Medulla oblongata (tissue), 1 donor: ENCODE results near the gene SLC26A2.
A peak's percentile ranks its signal among the peaks of the same experiment; 100 is the strongest.

Experiments used
- DNase-seq: peaks from one replicate; pipeline ENCODE4 v3.0.0-alpha.2; 2015; ENCODE audit errors: extremely low spot score

SLC26A2 gene

DNA sequence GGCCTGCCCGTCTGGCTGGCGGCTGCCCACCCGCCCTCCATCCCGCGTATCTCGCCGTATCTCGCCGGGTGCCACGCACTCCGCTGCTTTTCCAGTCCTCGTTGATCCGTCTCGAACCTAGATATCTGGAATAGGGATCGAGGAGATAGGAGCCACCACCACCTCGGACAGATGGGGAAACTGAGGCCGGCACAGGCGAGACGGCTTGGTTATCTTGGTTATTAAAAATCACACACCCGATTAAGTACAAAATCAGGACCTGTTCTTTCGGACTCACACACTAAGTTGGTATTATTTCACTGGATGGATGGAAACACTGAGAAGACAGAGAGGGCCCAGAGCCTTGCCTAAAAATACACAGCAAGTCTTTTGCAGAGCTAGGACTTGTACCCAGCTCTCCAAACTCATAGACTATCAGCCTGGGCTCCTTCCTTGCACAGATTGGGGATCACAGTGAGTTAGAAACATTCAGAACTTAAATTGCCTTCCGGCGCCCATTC is 678 bp downstream of the SLC26A2 start:
- peak; percentile 7 for DNase-seq

- DNase-seq = peak; percentile 57
These were observed 1.4 kb downstream of the SLC26A2 start for GRCh38 chr5:149961957-149962409.

GRCh38 chr5:149962601-149963300 is 2.2 kb downstream of the SLC26A2 start:
- no peak for DNase-seq

DNA sequence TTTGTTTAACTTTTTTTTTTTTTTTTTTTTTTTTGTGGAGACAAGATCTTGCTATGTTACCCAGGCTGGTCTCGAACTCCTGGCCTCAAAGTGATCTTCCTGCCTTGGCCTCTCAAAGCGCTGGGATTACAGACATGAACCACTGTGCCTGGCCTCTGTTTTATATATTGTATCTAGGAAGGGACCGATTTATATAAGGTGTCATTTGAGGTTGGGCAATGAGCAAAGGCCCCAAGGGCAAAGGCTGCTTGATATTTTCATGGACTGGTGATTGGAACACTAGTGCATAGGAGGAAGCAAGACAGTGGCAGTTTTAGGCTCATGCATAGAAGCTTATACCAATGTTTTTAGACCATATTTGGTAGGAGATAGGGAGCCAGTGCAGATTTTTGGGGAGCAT is 3.2 kb downstream of the SLC26A2 start:
- no peak for DNase-seq

GRCh38 chr5:149966946-149967345 is 6.4 kb downstream of the SLC26A2 start:
- no peak for DNase-seq

DNA sequence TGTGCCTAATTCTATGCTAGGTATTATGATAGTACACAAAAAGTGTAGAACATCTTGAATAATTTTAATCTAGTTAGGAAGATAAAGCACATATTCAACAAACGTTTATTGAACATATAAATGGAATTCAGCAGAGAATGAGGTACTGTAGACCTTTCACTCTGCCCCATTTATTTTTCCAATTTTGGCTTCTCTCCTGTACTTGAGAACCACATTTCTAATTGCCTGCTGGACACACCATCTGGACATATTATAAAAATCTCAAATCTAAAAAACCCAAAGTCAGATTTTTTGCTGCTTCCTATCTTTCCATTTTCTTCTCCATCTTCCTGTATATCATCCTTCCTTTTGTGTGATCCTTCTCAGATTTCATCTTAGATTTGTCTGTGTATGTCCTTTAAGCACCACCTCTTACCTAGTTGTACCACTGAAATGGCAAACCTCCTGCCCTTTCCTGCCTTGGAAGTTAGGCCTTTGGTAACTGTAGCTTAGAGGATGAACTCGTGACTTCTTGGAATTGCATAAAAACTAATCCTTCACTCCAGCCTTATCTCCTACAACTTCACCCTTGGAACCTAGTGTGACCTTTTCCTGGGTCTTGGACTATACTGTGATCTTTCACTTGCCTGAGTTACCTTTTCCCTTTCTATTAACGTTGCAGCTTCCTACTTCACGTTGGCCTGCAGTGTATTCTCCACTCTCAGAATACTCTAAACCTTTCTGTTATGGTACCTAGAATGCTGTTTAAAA is 8.8 kb downstream of the SLC26A2 start:
- no peak for DNase-seq

GRCh38 chr5:149975409-149975808 is 14.9 kb downstream of the SLC26A2 start:
- DNase-seq = no peak

- no peak for DNase-seq
These were observed 19.3 kb downstream of the SLC26A2 start for GRCh38 chr5:149979896-149980295.

DNA sequence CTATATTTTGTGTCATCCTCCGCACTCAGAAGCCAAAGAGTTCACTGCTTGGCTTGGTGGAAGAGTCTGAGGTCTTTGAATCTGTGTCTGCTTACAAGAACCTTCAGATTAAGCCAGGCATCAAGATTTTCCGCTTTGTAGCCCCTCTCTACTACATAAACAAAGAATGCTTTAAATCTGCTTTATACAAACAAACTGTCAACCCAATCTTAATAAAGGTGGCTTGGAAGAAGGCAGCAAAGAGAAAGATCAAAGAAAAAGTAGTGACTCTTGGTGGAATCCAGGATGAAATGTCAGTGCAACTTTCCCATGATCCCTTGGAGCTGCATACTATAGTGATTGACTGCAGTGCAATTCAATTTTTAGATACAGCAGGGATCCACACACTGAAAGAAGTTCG is 20.6 kb downstream of the SLC26A2 start:
- DNase-seq = no peak

DNA sequence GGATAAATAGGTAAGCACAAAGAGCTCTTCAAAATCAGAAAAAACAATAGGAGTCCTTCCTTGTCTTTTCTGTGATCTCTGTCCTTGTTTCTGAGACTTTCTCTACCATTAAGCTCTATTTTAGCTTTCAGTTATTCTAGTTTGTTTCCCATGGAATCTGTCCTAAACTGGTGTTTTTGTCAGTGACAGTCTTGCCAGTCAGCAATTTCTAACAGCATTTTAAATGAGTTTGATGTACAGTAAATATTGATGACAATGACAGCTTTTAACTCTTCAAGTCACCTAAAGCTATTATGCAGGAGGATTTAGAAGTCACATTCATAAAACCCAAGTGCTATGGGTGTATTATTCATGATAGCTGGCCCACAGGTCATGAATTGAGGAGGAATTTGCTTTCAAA is 21.9 kb downstream of the SLC26A2 start:
- DNase-seq = no peak

- DNase-seq = no peak
These were observed 27.6 kb downstream of the SLC26A2 start for GRCh38 chr5:149988126-149988525.

DNA sequence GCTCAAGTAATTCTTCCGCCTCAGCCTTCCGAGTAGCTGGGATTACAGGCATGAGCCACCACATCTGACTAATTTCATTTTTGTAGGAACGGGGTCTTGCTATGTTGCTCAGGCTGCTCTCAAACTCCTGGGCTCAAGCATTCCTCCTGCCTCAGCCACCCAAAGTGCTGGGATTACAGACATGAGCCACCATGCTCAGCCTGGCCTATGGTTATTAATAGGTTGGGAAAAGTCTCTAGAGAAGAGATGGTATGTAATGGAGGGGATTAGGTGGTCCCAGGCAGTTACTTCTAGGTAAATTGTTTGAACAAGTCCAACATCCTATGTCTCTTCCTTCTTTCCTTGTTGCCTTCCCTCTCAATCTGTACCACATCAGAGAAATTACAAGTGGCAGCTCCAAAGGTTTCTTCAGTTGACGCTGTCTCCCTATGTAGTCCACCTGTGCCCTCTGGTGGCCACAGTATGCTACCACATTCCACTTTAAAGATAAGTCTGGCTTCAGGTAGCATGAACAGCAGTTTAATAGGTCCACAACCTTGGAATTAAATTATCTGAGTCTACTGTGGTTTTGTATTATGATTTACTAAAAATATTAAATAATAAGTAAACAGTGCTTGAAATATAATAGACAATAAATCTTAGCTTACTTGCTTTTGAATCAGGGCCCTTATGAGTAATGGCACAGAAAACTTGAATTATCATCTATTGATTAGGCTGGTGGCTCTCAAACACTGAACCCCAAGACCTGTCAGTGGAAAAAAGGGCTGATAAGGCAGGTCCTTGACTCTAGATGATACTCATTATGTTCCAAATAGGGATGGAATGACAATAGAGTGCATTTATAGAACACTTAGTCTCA is 30.2 kb downstream of the SLC26A2 start:
- peak; percentile 92 for DNase-seq

DNA sequence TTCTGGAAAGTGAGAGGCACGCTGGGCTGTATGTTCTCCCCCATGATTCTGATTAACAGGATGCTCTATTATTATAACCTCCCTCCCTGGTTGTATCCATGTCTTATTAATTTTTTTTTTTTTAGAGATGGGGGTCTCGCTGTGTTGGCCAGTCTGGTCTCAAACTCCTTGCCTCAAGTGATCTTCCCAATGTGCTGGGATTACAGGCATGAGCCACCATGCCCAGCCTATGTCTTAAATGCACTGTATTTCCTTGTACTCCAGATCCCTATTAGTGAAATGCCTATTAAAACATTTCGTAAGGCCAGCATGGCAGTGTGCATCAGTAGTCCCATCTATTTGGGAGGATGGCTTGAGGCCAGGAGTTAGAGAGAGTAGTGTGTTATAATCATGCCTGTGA is 32.9 kb downstream of the SLC26A2 start:
- no peak for DNase-seq

GRCh38 chr5:149995385-149996204 is 35.0 kb downstream of the SLC26A2 start:
- DNase-seq = peak; percentile 78

DNA sequence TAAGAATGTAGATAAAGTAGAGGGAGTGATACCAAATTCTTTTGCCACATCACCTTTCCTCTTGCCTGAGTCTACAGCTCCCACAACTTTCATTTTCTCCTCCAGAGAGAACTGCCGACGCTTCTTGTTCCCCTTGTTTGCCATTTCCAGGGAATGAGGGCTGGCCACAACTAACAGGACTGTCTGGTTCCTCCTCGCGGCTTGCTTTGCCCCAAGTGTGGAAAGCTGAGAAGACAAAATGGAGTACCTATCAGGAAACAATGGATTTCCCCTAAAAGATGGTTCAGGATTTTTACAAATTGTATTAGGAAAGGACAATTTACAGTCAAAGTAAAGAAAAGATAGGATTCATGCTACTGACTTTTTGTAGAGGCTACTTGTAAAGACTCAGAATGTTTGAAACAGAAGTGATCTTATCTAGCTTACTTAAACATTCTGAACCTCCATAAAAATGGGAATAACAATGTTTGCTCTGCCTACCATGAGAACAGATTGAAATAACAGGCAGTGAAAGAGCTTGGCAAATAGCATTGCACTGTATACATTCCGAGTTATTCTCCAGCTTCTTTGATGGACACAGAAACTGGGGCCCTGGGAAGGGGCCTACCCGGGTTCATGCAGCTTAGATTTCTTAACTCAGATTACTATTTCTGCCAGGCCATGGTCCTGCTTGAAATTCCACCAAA is 35.8 kb downstream of the SLC26A2 start:
- DNase-seq = no peak

DNA sequence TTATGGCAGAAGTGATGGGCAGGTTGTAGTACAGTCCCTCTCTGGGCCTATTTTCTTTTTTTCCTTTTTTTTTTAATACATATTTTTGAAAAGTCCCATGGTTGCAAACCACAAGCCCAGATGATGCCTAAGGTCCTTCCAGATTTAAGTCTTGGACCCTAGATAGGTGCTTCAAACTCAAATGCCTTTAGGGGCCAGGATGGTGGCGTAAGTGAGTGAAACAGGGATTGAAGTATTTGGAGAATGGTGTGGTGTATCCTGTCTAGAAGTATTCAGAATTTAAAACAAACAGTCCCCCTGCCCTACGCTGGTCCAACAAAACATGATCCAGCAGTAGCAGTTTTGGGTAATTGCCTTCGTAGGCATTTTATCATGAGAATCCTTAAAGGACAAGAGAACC is 37.7 kb downstream of the SLC26A2 start:
- no peak for DNase-seq

- no peak for DNase-seq
These were observed 38.8 kb downstream of the SLC26A2 start for GRCh38 chr5:149999359-149999758.

- DNase-seq = no peak
These were observed 39.3 kb downstream of the SLC26A2 start for GRCh38 chr5:149999866-150000255.

DNA sequence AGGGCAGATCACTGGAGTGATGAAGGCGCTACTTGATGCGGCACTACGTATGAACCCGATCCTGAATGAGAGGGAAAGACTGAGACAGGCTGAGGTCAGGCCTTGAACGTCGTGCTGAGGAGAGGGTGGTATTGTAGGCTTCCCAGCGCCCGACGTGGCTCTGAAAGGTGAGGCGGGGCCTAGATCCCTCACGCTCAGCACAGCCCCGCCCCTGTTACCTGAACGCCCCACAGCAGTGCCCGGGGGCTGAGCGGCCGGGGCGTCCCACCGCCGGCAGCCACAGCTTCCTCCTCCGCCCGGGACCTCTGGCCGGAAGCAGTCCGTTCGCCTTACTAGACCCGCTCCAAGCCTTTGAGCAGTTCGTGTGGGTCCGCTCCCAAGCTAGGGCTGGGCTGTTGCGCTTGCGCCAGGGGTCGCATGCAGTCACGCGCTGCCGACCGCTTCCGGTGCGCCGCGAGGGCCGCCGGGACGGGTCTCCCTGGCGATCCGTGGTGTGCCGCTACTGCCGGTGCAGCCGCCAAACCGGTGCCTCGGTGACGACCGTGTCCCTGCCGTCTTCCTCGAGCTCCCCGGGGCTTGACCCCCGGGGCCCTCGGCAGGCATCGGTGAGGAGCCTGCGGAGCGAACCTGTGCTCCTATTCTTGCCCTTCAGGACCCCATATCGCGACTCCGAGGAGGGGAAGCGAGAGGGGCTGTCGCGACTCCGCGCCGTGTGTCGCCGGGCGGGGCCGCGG is 39.9 kb downstream of the SLC26A2 start, which contains the start of the genes HMGXB3 and TIGD6:
Gene HMGXB3, plus strand, starts transcription at position 484 of the 734 bp plus-strand sequence. CDS start 4,114 bp downstream, outside the sequence.
Gene TIGD6, minus strand, starts transcription at position 399 of the 734 bp plus-strand sequence. CDS start 4,306 bp downstream, outside the sequence.
- peak; percentile 94 for DNase-seq
